NOMO-1 treated with dmso at 0.1 percent for 144 hours (cell line): ENCODE measurements around the gene ZNF737.
"Not testable (repeated sequence)": the region's sequence is repeated elsewhere in the genome, so short reads cannot be mapped to it uniquely, and the experiment has no call there.

Experiments
- DNase-seq: peaks from one replicate; lab custom pipeline; 2025; ENCODE audit not compliant: unreplicated experiment; lab: John Stamatoyannopoulos, UW

Gene ZNF737

DNA sequence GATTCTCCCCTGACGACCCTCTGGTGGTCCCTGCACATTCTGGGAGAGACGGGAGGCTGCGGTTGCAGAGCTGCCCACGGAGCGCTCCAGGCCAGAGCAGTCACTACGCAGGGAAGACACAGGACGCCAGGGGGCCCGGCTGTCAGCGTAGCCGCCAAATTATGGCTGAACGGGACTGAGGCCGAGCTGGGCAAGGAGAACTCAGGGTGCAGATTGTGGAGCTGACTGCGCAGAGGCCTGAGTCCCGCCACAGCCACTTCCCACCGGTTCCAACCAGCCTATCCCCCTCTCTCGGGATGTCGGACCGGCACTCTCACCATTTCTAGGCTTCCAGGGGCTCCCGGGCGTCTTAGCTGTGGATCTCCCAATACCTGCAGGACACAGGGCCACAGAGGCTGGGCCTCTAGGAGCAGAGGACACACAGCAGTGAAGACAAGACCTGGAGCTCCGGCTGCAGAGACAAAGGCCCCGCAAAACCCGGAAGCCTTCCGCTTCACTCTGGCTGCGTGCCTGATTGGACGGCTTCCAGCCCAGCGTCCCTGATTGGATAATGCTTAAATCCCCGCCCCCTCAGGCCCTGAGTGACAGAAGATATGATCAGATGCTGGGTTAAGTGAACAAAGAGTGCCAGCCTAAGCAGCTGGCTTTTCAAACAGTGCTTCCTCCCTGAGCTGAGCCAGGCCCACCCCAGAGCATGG lies at the start of gene ZNF737:
ZNF737 (minus strand) TSS at position 461 of the 698 bp plus-strand sequence; CDS start at position 320, 141 bp downstream.
- no peak for DNase-seq

DNA sequence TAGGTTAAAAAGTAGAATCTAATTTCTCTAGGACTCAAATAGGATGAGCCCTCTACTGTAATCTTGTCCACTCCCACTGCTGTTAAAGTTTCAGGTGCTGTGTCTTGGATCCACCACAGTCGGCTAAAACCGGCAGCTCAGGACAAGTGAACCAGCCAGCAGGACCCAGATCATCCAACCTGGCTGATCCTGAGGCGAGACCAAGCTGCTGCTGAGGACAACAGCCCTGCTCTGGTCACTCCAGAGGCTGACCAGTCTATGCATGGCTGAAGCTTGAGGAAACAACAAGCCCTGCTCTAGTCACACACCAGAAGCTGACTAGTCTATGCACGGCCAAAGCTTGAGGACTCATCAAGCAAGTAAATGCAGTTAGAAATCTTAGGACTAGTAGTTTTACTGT lies 49.4 kb upstream of the ZNF737 start:
- not testable (repeated sequence) for DNase-seq

- no peak for DNase-seq
Measured at GRCh38 chr19:20612711-20613316, 47.2 kb upstream of the ZNF737 start.

GRCh38 chr19:20611866-20612265 lies 46.3 kb upstream of the ZNF737 start:
- no peak for DNase-seq

DNA sequence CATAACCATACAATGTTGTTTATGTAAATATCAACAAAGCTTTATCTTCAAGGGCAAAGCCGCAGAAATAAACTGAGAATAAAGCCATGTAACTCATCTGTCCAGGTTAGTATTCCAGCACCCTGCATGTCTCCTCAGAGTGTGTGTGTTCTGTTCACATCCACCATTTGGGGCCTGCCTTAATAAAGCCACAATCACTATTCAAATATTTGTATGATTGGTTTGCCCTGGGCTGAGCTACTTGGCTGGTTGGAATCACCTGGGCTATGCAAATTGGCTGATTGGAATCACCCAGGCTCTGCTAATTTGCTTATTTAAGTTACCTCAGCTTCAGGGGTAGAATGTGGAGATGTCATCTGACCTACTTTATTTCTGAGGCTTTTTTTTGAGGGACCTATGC lies 42.4 kb upstream of the ZNF737 start:
- no peak for DNase-seq

DNA sequence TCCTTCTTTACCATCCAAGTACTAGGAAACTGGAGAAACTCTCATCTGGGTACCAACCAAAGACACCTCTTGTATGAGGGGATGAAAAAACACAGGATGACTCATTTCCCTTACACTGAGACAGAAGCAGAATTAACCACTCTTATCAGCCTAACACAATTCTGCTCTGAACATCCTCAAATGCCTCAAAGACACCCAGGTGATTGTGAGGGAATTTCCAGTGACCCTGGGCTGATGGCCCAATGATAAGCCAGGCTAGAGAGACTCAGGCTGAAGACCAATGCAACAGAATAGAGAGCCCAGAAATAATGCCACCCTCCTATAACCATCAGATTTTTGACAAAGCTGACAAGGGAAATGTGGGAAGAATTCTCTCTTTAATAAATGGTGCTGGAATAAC lies 7.0 kb downstream of the ZNF737 start:
- DNase-seq = no peak

- no peak for DNase-seq
Measured at GRCh38 chr19:20558011-20558410, 7.6 kb downstream of the ZNF737 start.

GRCh38 chr19:20544667-20545333 lies 20.8 kb downstream of the ZNF737 start:
- DNase-seq = not testable (repeated sequence)

- DNase-seq = not testable (repeated sequence)
Measured at GRCh38 chr19:20530303-20530702, 35.3 kb downstream of the ZNF737 start.

DNA sequence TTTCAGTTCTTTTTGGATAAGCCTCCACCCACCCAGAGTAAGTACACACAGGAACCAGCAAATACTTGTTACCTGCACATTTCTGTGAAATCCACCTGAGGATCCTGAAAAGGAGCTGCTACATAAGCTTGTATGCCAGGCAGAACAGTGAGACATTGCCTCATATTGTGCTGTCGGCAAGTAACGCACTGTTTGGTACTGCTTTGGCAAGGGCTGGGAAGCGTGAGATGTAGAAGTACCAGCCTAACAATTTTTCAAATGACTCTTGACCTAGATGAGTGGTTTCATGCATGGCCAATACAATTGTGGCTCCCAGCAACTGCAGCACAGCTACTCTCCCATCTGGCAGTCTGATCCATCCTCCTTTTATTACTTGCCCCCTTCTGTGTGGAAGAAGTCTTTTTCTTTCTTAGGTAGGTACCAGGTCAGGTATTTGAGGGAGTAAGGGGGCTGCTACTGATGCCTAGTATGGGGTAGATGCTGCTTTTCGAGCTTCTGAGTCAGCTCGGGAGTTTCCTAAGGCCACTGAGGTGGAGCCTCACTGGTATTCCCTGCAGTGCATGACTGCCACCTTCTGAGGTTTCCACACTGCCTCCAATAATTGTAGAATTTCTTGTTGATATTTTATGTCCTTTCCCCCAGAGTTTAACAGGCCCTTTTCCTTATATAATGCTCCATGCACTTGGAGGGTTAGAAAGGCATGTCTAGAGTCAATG lies 52.2 kb downstream of the ZNF737 start:
- DNase-seq = no peak

- no peak for DNase-seq
Measured at GRCh38 chr19:20503476-20503875, 62.1 kb downstream of the ZNF737 start.
